Activated CD4-positive, alpha-beta T cell treated with anti-CD3 and anti-CD28 coated beads for 24 hours (primary cell): ENCODE data around the gene BOD1.
"Not testable (repeated sequence)": the region's sequence is repeated elsewhere in the genome, so short reads cannot be mapped to it uniquely, and the experiment has no call there.

Experiments
- DNase-seq, 2 donors: peaks; one replicate each; pipeline ENCODE4 v3.0.0-alpha.2; 2020; ENCODE audit warnings: low read depth in 2 of 2

The BOD1 gene

DNA sequence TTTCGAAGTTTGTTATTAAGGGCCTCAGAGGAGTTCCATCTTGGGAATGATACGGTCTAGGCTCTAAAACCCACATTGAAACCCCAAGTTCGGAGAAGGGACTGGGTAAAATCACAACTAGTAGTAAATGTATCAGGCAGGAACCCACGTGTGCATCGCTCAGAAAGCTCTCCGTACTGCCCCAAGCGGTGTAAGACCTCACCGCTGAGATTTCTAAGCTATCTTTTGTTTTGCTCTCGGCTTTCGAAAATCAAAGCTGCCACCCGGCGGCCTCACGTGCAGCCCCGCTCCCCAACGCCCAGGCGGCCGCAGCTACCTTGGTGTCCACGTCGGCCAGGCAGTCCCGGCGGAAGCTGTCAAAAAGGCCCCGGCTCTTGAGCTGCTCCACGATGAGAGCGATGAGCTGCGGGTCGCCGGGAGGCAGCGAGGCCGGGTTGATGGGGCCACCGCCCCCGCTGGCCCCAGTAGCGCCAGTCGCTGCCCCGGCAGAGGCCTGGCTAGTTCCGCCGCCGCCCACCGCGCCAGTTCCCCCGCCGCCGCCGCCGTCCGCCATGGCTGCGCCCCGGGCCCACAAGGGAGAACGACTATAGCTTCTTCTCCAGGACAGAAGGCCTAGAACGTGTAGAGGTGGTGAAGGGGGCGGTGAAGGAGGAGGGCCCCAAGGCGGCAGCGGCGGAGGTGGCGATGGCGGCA lies 420 bp downstream of the BOD1 start:
- DNase-seq = peak; percentile 45 to 46

DNA sequence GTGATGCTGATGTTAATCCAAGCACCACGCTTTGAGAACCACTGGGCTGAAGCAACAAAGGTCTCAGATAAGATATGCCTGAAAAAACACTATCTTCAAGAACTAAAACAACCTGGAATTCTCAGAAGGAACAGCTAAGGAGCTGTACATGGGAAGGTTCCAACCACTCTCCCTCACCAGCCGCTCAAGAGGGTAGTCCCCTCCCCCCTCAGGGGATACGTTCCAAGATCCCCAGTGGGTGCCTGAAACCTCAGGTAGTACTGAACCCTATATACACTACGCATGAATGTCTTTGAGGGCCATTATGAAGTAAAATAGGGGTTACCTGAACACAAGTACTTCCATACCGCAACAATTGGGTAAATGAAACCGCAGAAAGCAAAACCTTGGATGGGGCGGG lies 1.9 kb downstream of the BOD1 start:
- no peak for DNase-seq

DNA sequence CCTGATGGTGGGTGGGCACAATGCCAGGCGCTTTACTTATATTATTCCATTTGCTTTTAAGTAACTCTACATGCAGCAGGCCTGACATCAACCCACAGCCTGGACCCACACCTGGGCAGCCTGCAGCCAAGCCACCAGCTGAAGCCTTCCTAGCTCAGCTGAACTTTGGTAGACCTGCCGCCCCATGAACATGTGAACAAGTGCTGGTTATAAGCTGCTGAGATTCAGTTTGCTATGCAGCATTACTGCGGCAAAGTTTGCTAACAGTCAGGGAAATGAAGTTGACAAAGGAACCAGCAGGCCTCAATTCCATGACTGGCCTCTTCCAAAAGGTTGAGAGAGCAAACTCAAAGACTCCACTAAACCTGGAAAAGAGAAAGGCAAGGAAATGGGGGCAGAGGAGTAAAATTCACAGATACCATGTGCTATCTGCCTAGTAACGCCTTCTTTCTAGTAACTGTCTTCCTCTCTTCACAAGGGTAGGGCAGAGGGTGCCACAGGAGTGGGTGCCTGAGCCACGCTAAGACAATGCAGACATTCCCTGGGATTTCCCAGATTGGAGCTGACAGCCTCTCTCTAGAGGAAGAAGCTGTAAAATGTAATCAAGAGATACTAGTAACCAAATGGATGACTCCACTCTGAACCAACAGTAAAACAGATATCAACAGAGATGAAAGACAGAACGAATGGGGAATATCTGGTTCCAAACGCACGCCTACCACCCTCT lies 2.9 kb downstream of the BOD1 start:
- no peak for DNase-seq

DNA sequence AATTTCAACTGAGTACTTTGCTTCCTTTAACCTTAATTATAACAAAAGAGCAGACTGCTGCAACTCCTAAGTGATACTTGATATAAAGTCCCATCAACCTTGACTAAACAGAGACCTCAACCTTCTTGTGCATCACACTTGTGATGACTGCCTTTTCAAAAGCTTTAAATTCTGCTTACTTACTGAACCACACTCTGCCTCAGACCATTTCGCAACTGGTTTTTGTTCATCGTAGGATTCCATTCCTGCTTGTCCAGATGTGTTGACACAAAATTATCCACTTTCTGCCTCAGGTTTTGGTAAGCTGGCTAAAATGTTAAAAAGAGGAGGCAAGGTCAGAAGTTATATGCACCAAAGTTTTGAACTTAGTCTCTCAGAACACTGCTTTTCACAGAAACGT lies 3.5 kb downstream of the BOD1 start:
- no peak for DNase-seq

DNA sequence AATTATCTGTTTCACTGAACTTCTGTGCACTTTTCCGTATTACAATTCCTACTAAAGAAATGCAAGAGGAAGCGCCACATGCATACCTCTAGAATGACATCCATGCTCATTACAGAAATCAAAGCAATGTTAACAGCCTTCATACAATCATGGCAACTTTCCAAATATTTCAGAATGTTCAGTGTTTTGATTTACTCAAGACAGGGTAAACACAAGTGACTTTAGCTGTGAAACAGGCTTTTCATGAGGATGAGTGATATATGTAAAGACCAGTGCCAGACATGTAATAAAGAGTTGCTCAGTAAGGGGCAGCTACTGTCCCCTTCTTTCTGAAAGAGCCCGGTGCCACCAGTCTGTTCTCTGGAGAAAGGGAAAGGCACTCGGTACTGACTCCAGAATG lies 4.7 kb downstream of the BOD1 start:
- DNase-seq = no peak

DNA sequence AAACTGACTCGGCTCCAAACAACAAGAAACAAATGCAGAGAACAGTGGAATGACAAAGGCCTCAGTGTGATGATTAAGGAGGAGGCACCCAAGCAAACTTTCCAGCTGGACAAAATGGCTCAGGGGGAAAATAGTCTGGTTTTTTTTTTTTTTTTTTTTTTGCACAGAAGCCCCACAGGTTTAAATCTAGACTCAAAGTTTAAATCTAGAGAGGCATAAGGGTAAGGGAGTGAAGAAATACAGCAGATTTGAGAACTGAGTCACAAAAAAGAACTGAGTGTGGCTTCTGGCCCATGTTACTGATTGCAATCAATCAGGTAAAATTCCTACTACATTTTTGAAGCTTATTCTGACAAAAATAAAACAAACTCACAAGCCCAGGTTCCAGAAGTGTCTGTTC lies 12.3 kb downstream of the BOD1 start:
- DNase-seq = no peak

DNA sequence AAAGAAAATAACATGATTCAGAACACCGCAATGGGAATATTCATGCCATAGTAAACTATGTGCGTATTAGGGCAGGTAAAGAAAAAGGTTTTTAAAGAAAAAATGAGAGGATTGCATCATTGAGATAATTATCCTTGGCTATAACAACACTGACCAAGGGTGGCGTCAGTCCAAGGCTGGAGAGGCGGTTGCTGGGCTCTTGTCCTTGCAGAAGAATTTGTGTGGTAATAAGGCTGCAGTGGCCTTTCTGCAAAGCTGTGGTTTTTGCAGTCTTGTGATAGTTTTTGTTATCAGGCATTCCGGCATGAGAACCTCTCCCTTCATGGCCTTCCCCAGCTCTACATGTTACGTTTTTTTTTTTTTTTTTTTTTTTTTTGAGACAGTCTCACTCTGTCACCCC lies 14.0 kb downstream of the BOD1 start:
- no peak for DNase-seq

DNA sequence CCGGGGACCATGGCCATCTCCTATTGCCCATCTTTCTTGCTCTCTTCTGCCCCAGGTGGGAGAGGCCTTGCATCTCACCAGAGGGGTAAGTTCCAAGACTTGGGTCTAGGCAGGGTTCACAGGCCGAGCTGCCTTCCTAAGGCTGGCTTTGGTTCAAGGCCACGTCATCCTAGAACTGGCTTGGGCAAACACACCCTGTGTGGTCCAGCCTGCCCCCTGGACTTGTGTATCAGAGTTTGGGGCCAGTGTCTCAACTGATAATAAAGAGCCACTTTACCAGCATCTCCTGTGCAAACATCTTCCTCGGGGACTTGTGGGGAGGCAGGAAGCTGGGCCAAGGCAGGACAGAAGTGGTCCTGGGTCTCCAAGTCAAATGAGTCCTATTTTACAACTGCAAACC lies 17.8 kb downstream of the BOD1 start:
- no peak for DNase-seq

DNA sequence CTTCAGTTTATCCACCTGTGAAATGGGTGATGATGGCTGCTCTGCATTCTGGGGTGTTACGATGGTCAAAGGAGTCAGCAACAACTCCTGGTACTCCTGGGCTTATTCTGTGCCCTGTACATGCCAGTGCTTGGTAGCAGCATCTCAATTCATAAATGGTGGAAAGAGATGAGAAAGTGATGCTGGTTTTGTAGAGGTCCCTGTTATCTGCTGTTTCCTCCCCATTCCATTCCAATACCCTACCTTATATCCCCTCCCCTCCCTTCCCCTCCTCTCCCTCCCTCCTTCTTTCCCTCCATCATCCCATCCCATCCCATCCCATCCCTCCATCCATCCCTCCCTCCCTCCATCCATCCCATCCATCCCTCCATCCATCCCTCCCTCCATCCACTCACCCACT lies 19.1 kb downstream of the BOD1 start:
- DNase-seq = no peak

DNA sequence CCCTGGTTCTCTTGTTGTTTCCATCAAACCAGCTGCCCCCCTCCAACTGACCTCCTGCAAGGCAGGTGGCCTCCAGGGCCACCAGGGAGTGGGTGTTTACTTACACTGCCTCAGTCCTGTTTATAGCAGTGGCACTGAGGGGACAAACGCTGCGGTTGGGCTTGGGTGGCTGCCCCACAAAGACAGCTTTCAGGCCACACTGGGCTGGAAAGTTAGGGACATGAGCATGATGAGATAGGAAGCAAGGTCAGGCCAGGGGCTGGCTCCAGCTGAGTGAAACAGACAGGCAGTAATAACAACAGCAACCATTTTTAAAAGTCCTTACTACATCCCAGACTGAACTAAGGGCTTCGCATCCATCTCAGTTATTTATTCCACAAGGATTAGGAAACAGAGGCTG lies 20.6 kb downstream of the BOD1 start:
- no peak for DNase-seq

DNA sequence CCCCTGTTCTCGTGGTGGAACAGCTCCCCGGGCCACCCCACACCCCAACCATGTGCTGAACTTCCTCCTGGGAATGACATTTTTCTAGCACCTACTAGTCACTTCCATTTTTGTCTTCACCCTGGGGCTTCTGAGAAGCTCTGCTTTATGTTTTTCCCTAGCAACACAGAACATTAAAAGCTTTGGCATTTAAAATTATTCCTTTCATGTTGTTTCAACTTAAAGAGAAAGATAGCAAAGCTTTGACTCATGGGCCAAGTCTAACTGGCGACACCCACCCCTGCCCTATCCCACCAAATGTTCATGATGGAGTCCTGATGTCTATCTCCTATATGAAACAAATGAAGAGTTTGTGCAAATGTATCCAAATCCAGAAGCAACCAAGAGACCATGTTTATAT lies 22.4 kb downstream of the BOD1 start:
- no peak for DNase-seq

DNA sequence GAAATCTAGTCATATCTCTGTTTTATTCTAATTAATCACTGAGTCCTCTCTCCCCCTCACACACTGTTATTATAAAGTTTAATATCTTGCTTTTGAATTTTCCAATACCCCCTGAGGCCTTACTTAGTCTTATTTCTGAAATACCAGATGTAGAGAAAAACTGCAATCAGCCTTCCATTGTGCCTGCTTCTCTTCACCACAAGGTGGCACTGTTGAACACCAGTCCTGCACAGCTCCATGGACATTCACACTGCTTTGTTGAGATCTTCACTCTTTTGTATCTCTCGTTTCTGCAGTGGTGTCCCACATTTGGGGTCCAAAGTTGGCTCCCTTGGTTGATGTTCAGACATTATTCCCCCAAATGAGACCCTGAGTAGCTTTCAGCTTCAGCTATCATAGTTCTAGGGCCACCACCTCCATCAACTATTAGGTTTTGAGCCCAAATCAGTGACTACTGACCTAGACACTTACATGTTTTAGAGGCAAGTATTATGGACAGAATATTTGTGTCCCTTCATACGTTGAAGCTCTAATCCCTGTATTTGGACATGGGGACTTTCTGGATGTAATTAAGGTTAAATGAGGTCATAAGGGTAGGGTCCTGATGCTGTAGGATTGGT lies 24.3 kb downstream of the BOD1 start:
- DNase-seq = no peak

DNA sequence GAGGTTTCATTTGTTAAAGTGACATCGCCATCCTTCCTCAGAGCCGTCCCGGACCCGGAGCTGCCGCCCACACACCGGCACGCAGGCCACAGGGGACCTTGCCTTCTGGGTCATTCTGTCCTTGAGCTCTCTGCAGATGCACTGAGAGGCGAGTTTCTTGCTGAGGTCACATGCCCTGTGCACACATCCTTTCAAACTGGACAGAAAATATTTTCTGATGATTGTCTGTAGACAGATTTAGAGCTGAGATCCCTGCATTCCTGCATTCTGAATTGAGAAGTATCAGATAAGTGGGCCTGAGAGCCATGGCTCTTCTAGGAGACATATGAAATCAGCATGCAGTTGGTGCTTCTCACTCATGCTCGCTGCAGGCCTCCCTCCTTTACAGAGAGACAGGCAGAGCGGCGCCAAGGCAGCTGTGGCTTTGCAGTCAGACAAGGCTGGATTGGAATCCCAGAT lies 25.4 kb downstream of the BOD1 start:
- DNase-seq = no peak

DNA sequence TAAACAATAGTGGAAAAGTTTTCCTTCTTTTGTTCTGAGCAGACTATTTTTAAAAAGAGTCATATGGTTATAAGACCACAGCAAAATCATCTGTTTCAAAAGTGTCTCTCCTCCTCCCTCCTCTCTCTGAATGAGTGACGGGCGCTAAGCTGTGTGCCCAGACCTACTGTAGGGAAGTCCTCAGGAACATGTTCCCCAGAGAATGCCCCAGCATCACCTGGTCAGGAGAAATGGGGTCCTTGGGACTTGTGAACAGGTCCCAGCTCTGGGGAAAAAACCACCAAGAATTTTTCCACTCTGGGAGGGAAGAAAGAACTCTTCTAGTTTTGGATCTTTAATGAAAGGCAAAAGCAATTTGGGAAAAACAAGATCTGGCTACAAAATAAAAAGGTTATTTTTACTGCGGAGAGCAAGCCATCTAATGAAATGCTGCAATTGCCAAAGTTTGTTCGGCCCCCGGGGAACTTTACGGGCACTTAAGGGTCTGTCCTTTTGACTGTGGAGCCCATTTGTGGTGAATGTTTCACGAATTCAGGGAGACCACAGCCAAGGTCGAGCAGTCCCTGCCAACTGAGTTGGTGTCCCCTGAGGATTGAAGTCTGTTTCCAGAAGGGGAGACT lies 25.9 kb downstream of the BOD1 start:
- no peak for DNase-seq

DNA sequence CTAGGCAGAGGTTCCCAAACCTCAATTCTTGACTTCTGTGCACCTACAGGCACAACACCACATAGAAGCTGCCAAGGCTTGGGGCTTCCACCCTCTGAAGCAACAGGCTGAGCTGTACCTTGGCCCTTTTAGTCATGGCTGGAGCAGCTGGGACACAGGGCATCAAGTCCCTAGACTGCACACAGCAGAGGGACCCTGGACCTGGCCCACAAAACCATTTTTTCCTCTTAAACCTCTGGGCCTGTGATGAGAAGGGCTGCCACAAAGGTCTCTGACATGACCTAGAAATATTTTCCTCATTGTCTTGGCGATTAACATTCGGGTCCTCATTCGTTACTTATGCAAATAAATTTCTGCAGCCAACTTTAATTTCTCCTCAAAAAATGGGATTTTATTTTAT lies 30.3 kb downstream of the BOD1 start:
- DNase-seq = not testable (repeated sequence)

DNA sequence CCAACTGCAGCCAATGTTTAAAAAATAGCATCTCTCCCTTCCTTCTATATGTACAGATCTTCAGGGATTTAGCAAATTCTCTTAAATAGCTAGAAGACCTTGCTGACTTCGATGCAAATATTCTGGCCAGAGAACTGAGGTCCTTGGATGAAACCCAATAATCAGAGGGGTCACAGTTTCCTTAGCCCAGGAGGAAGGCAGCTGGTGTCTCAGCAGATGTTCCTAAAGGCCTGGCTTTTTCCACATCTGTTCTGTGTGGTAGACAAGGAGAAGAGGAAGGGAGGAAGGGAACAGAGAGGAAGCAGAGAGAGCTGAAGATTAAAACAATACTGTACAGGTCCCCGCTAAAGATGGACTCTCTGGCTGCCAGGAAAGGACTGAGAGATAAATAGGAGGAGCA lies 33.1 kb downstream of the BOD1 start:
- DNase-seq = no peak

DNA sequence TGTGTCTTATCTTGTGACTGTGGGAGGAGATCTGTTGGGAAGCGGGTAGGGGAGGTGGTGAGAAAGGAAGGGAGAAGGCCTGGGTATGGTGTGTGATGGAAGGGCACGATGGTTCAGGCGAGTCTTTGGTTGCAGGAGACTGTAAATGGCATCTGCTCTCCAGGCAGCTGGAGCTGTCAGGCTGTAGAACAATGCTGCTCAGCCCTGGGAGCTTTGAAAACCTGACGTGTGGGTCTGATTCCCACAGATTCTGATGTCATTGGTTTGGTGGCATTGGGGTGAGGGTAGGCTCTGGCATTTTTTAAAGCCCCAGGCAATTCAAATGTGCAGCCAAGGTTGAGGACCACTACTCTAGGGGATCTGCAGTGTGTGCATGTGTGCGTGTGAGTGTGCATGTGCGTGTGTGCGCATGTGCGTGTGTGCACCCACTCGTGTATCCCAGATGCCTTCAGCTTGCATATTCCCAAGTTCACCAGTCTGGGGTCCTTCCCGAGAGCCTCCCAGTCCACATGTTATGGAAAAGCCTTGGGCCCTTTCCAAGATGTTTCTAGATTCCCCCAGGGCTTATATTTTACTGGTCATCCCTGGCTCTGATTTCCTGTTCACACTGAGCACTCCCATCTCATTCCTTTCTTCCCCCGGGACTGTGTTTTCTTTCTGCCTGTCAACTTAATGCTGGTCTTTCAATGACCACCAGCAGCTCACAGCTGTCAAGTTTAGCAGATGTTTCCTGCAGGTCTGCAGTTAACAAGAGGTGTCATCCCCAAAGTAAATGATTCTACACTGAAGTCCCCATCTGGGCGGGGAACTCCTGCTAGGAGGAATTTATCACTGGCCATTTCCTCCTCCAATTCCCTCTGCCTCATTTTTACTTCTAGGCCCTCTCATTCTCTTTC lies 34.0 kb downstream of the BOD1 start:
- DNase-seq = no peak

DNA sequence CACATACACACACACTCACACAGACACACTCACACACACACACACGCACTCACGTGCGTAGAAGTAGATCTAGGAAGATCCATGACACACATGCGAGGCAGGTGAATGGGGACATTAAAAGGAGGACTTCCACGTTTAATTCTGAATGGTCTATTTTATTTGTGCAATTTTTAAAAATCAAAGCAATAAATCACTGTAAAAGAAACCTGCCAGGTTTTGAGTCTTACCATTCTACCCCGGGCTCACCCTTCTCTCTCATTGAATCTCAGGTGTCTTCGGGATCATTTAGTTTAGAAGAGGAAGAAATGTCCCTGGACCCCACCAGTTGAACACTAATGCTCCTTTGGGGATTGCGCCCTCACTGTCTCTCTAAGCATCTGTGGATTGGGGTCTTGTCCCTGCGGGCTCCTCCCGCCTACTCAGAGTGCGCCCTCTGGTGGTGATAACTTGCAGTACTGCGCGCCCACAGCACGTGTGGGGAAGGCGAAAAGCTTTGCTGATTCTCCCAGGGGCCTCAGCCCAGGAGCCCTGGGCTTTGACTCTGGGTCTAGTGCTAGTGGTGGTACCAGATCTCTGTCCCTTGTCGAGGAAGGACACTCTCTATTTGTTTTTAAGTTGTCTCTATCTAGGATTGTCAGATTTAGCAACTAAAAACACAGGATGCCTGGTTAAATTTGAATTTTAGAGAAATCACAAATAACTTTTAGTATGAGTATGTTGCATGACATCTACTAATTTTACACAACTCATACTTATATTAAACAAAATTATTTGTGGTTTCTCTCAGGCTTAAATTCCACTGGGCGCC lies 34.8 kb downstream of the BOD1 start:
- DNase-seq = peak; percentile 7 to 22

DNA sequence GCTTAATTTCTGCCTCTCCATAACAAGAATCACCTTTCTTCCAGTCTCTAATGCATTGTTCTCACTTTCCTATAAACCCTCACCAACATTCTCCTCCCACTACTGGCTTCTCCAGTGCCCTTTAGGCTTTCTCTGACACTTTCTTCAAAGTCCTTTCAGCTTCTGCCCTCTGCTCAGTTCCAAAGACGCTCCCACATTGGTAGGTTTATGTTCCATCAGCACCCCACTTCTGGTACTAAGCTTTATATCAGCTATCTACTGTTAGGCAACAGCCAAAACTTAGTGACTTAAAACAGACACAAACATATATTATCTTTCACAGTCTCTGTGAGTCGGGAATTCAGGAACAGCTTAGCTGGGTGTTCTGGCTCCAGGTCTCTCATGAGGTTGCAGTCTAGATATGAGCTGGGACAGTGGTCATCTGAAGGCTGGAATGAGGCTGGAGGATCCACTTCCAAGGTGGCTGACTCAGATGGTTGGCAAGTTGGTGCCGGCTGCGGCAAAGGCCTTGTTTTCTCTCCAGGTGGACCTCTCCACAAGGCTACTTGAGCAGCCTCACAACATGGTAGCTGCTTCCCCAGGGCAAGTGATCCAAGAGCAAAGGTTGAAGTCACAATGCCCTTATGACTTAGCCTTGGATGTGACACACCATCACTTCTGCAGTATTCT lies 37.4 kb downstream of the BOD1 start:
- no peak for DNase-seq

DNA sequence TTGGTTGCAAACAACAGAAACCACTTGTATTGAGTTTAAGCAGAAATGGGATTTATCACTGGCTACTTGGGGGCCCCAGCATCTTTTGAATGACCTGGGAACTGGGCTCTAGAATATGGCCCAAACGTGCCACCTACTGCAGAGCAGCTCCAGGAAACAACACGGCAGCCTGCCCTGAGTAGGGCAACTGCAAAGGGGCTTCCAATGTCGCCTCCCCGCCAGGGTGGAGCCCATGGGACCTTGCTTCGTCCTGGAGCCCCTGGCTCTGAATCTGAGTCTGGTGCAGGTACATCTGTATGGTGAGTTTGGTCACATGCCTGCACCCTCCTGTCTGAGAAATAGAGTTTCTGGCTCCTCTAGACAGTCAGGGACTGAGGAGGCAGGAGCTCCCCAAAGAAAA lies 38.6 kb downstream of the BOD1 start:
- DNase-seq = no peak
